Activated T-cell treated with anti-CD3 and anti-CD28 coated beads, Interleukin-2, amount 50 U/mL, for 1 hour (primary cell): ENCODE results near the gene CERS2.

ENCODE experiments used
- DNase-seq: peaks from one replicate; pipeline ENCODE4 v3.0.0-alpha.2; 2020

Gene CERS2

GRCh38 chr1:150974580-150975478 lies at the start of gene CERS2:
TSS of gene CERS2 (minus strand) at chr1:150974835. CDS start at chr1:150969090, 5,745 bp downstream.
- DNase-seq = peak; percentile 83

GRCh38 chr1:151013518-151013917 lies 38.9 kb upstream of the CERS2 start:
- no peak for DNase-seq

- DNase-seq = no peak
Observed at GRCh38 chr1:151012684-151013471, 38.2 kb upstream of the CERS2 start.

- no peak for DNase-seq
Observed at GRCh38 chr1:151011154-151011850, 36.7 kb upstream of the CERS2 start.

GRCh38 chr1:151010346-151010726 lies 35.7 kb upstream of the CERS2 start:
- DNase-seq = no peak

- DNase-seq = no peak
Observed at GRCh38 chr1:151009674-151010345, 35.2 kb upstream of the CERS2 start.

GRCh38 chr1:151009206-151009587 lies 34.6 kb upstream of the CERS2 start:
- DNase-seq = no peak

GRCh38 chr1:151008244-151009205 lies 33.9 kb upstream of the CERS2 start, which contains the start of gene PRUNE1:
TSS of gene PRUNE1 (plus strand) at chr1:151008449. CDS start at chr1:151008633, 184 bp downstream.
- DNase-seq = peak; percentile 98

GRCh38 chr1:151007853-151008243 lies 33.2 kb upstream of the CERS2 start:
- DNase-seq = no peak

- no peak for DNase-seq
Observed at GRCh38 chr1:151006327-151007052, 31.9 kb upstream of the CERS2 start, which contains the start of gene MINDY1. TSS of gene MINDY1 (minus strand) at chr1:151006902. CDS start at chr1:151002617, 4,285 bp downstream.

- no peak for DNase-seq
Observed at GRCh38 chr1:151005729-151006319, 31.2 kb upstream of the CERS2 start.

- no peak for DNase-seq
Observed at GRCh38 chr1:151003180-151003579, 28.5 kb upstream of the CERS2 start.

GRCh38 chr1:151002611-151003010 lies 28.0 kb upstream of the CERS2 start:
- DNase-seq = no peak

- DNase-seq = no peak
Observed at GRCh38 chr1:151002051-151002450, 27.4 kb upstream of the CERS2 start.

GRCh38 chr1:151001602-151002001 lies 27.0 kb upstream of the CERS2 start:
- no peak for DNase-seq

- DNase-seq = no peak
Observed at GRCh38 chr1:151000408-151000807, 25.8 kb upstream of the CERS2 start.

- DNase-seq = no peak
Observed at GRCh38 chr1:150999926-151000325, 25.3 kb upstream of the CERS2 start.

GRCh38 chr1:150999051-150999674 lies 24.5 kb upstream of the CERS2 start:
- no peak for DNase-seq

GRCh38 chr1:150997949-150998348 lies 23.3 kb upstream of the CERS2 start:
- DNase-seq = no peak
